Mesothelial cell of epicardium (in vitro differentiated cells): Measurements from ENCODE around the gene IDS. TPM values are rescaled to one million over a fixed set of nuclear protein-coding genes. Genes with fewer than 3 reads are reported as not detected.

Experiments used
- DNase-seq, 2 experiments: peaks; one replicate each; pipeline ENCODE4 v3.0.0; 2021; ENCODE audit warnings: low spot score in 2 of 2; ENCODE audit not compliant: unreplicated experiment in 2 of 2
- H3K27ac Mint-ChIP-seq: 2 replicates; pipeline ENCODE4 v1.8.0; 2021; ENCODE audit warnings: mixed read lengths
- H3K27me3 Mint-ChIP-seq: 2 replicates; pipeline ENCODE4 v1.8.0; 2021; ENCODE audit warnings: low read depth, mixed read lengths
- H3K36me3 Mint-ChIP-seq: 2 replicates; pipeline ENCODE4 v1.8.0; 2021; ENCODE audit warnings: mixed read lengths
- H3K4me1 Mint-ChIP-seq: 2 replicates; pipeline ENCODE4 v1.8.0; 2021; ENCODE audit warnings: mixed read lengths
- H3K4me3 Mint-ChIP-seq: 2 replicates; pipeline ENCODE4 v1.8.0; 2021; ENCODE audit warnings: mild to moderate bottlenecking, moderate library complexity, mixed read lengths
- H3K9me3 Mint-ChIP-seq: 2 replicates; pipeline ENCODE4 v1.8.0; 2021; ENCODE audit warnings: mixed read lengths
- total RNA-seq: library from RNA; stranded (reverse); gene quantifications from 3 replicates; pipeline ENCODE4 v1.2.1, GENCODE V29; 2021
- TF ChIP-seq, protein P1 (sequence below): fragments of 200-600 bp; sonication (generic); IDR thresholded peaks from one replicate; pipeline ENCODE4 v1.5.0; 2021; ENCODE audit warnings: antibody characterized with exemption; ENCODE audit not compliant: unreplicated experiment

Gene IDS
- total RNA-seq, 1 donor from 2014 or later = 43.3 TPM

DNA sequence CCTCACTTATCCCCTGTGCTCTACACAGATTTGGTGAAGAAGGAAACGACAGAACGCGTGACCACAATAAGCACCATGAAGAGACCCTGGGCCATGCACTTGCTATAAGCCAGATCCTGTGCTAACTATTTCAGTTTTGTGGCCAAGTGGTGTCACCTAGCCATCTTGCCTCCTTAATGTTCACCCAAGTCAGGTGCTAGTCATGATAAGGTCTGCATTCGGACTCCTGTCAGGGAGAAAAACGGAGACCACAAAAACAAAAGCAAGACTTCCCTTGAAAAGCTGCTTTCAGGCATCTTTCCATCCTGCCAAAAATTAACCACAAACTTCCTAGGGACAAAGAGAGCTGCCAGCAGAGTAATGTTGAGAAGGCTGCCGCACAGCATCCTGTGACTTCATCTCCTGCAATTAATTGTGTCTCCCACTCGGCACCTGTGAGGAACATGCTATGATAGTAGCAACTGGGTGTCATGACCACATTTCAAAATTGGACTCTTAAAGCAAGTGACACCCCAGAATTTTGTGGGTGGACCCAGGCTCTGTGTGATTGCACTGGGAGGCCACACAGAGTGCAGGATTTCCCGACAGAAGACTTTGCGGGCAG lies 8.8 kb upstream of the IDS start:
- DNase-seq = no peak
- Mint-ChIP-seq H3K27ac (no peak overlapping the region), H3K27me3 (no peaks in the 10 kb centered on the region), H3K4me1 (peaks cover 22% of the 10 kb centered on the region), H3K36me3 (no peaks in the 10 kb centered on the region), H3K9me3 (peaks cover 21% of the 10 kb centered on the region), H3K4me3 (no peak overlapping the region)
- TF ChIP-seq, protein P1, sequence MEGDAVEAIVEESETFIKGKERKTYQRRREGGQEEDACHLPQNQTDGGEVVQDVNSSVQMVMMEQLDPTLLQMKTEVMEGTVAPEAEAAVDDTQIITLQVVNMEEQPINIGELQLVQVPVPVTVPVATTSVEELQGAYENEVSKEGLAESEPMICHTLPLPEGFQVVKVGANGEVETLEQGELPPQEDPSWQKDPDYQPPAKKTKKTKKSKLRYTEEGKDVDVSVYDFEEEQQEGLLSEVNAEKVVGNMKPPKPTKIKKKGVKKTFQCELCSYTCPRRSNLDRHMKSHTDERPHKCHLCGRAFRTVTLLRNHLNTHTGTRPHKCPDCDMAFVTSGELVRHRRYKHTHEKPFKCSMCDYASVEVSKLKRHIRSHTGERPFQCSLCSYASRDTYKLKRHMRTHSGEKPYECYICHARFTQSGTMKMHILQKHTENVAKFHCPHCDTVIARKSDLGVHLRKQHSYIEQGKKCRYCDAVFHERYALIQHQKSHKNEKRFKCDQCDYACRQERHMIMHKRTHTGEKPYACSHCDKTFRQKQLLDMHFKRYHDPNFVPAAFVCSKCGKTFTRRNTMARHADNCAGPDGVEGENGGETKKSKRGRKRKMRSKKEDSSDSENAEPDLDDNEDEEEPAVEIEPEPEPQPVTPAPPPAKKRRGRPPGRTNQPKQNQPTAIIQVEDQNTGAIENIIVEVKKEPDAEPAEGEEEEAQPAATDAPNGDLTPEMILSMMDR = no peak

DNA sequence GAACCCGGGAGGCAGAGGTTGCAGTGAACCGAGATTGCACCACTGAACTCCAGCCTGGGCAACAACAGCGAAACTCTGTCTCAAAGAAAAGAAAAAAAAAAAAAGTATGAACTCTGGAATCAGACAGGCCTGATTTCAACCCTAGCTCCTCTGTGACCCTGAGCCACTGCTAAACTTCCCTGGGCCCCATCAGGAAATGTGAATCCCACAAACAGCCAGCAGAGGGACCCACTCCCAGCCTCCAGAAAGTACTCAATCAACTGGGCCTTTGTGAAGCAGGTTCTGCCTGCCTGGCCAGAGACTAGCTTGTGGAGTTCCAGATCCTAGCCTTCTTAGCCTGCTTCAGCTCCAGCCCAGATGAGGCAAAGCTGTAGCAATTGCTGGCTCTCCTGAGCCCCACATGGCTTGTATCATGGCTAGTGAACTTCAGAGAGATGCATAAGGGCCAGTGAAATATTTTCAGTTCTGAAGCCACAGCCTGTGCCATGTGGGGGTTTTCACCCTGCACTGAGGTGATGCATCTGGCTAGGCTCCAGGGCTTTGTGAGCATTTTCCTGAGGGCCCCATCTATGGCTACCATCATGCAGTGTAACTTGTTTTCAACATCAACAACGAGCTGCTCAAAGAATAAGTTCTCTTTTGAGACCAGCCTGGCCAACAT lies 7.2 kb upstream of the IDS start:
- no peaks in the 10 kb centered on the region for H3K27me3 Mint-ChIP-seq
- TF ChIP-seq, protein P1 = peak; percentile 52
- no peak overlapping the region for H3K4me3 Mint-ChIP-seq
- DNase-seq = no peak
- H3K27ac Mint-ChIP-seq = peak overlapping the region; percentile 16
- no peaks in the 10 kb centered on the region for H3K36me3 Mint-ChIP-seq
- H3K4me1 Mint-ChIP-seq = peaks cover 22% of the 10 kb centered on the region
- H3K9me3 Mint-ChIP-seq = peaks cover 14% of the 10 kb centered on the region

DNA sequence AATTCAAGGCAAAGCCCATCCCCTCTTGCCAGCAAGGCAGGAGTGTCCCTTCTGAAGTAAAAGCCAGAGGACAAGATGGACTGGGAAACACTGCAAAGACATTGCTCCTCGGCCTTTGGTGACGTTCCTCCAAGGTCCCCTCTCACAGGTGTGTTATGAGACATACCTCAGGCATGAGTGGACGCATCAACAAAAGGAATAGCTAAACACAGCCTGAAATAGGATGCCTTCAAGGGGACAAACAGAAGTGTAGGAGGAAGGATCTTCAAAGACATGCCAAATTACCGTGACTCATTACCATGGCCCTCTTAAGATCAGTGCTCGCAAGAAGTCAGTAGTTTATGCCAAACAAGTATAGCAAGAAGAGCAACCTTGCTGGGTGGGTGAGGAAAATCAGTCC lies 6.0 kb upstream of the IDS start:
- Mint-ChIP-seq H3K4me1 (peaks cover 22% of the 10 kb centered on the region), H3K36me3 (no peaks in the 10 kb centered on the region), H3K9me3 (peaks cover 5% of the 10 kb centered on the region), H3K27me3 (no peaks in the 10 kb centered on the region), H3K4me3 (no peak overlapping the region), H3K27ac (peak overlapping the region; percentile 85)
- no peak for DNase-seq
- TF ChIP-seq, protein P1 = no peak

DNA sequence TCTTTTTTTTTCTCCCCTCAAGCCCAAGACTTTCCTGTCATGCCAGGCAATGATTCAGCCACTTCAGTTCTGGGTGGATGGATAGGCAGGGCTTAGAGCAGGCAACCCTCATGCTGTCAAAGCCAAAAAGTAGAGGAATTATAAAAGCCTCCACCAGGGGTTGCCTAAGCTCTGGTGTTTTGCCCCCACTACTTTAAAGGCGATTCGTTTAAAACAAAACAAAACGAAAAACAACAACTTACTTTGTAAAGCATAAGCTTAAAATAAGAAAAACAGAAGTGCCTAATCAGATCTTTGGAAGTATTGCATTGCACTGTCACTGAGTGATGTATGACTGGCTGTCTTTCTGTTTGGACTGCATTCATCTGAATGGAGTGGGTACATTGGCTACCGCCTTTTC lies 5.3 kb upstream of the IDS start:
- Mint-ChIP-seq H3K9me3 (peaks cover 5% of the 10 kb centered on the region), H3K27me3 (no peaks in the 10 kb centered on the region), H3K36me3 (no peaks in the 10 kb centered on the region), H3K4me3 (no peak overlapping the region), H3K27ac (peak overlapping the region; percentile 85), H3K4me1 (peaks cover 26% of the 10 kb centered on the region)
- DNase-seq = no peak
- TF ChIP-seq, protein P1 = no peak

DNA sequence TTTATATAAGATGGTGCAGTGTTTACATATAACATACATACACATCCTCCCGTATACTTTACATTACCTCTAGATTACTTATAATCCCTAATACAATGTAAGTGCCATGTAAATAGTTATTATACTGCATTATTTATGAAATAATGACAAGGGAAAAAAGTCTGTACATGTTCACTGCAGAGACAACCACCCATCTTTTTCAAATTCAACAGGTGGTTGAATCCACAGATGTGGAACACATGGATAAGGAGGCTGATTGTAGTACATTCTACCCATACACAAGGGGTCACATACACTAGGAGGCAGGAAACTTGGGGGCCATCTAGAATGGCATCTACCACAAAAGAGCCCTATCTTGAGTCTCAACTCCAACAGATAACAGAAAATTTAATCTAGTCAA lies 3.4 kb upstream of the IDS start:
- Mint-ChIP-seq H3K36me3 (no peaks in the 10 kb centered on the region), H3K4me3 (no peak overlapping the region), H3K27ac (no peak overlapping the region), H3K4me1 (peaks cover 35% of the 10 kb centered on the region), H3K9me3 (peaks cover 5% of the 10 kb centered on the region), H3K27me3 (no peaks in the 10 kb centered on the region)
- TF ChIP-seq, protein P1 = no peak
- DNase-seq = no peak
